ENCODE results near the gene SIPA1L3.

SIPA1L3 gene

GRCh38 chr19:38042132-38042531 is 135.1 kb downstream of the SIPA1L3 start:
- no peak for TF ChIP-seq YY1 (IDR thresholded peaks at IDR 0.05; ENCODE audit: low read depth)

DNA sequence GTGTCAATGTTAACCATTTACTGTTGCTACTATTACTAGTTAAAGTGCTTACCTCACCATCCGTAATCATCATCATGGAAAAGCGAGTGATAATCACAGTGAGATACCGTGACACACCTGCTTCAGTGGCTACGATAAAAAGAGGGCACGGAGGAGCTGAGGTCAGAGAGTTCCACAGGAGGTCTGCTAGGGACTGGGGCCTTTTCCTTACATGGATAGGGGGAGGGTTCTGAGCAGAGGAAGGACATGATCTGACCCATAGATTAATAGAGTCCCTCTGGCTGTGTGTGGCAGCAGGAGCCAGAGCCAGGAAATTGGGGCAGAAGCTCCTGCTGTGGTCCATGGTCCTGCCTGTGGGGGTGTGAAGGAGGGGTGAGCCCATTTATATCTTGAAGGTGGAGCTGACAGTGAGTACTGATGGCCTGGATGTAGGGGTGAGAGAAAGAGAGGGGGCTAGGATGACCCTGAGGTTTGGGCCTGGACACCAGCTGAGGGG is 136.7 kb downstream of the SIPA1L3 start:
- TF ChIP-seq NFIC (IDR thresholded peaks at IDR 0.05), result no peak
- TF ChIP-seq ZBTB7A (IDR thresholded peaks at IDR 0.05; ENCODE audit: low read depth), result no peak
- TF ChIP-seq, protein P1, sequence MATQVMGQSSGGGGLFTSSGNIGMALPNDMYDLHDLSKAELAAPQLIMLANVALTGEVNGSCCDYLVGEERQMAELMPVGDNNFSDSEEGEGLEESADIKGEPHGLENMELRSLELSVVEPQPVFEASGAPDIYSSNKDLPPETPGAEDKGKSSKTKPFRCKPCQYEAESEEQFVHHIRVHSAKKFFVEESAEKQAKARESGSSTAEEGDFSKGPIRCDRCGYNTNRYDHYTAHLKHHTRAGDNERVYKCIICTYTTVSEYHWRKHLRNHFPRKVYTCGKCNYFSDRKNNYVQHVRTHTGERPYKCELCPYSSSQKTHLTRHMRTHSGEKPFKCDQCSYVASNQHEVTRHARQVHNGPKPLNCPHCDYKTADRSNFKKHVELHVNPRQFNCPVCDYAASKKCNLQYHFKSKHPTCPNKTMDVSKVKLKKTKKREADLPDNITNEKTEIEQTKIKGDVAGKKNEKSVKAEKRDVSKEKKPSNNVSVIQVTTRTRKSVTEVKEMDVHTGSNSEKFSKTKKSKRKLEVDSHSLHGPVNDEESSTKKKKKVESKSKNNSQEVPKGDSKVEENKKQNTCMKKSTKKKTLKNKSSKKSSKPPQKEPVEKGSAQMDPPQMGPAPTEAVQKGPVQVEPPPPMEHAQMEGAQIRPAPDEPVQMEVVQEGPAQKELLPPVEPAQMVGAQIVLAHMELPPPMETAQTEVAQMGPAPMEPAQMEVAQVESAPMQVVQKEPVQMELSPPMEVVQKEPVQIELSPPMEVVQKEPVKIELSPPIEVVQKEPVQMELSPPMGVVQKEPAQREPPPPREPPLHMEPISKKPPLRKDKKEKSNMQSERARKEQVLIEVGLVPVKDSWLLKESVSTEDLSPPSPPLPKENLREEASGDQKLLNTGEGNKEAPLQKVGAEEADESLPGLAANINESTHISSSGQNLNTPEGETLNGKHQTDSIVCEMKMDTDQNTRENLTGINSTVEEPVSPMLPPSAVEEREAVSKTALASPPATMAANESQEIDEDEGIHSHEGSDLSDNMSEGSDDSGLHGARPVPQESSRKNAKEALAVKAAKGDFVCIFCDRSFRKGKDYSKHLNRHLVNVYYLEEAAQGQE (IDR thresholded peaks at IDR 0.05; ENCODE audit: low read depth), result no peak
- TF ChIP-seq, protein P2, sequence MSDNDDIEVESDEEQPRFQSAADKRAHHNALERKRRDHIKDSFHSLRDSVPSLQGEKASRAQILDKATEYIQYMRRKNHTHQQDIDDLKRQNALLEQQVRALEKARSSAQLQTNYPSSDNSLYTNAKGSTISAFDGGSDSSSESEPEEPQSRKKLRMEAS (IDR thresholded peaks at IDR 0.05), result no peak
- TF ChIP-seq TCF12 (IDR thresholded peaks at IDR 0.05; ENCODE audit: low read depth), result no peak
- no peak for TF ChIP-seq TAF1 (IDR thresholded peaks at IDR 0.05; ENCODE audit: low read depth)

- TF ChIP-seq USF1 (IDR thresholded peaks at IDR 0.05), result no peak
These were observed 137.5 kb downstream of the SIPA1L3 start for GRCh38 chr19:38044267-38045111.

DNA sequence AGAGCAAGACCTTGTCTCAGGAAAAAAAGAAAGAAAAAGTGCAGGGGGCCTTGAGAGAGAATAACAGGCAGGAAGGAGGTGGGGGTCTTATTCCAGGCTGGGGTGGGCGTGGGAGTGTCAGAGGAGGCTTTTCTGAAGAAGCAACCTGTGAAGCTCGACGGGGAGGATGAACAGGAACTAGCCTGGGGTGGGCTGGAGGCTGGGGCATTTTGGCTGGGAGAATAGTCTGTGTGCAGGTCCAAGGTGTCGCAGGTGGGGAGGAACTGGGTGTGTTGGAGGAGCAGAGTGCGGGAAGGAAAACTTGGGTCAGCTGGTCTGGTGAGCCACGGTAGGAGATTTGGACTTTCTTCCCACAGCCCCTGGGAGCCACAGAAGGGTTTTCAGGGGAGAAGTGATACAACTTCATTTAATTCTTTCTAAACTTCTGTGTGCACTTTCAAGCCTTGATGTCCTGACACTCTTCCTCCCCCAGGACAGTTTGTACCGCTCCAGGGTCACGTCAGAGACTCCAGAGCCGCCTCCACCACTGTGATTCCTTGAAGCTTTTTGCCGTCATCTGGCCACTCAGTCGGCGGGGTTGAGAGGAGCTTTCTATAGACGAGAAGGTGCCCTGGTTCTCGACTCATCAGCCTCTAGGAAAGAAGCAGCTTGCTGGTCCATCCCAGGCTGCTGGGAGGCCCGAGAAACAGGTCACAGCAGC is 138.7 kb downstream of the SIPA1L3 start:
- TF ChIP-seq ZBTB7A (IDR thresholded peaks at IDR 0.05; ENCODE audit: low read depth), result no peak

- no peak for TF ChIP-seq RAD21 (IDR thresholded peaks at IDR 0.05; ENCODE audit: low read depth)
- TF ChIP-seq NFIC (IDR thresholded peaks at IDR 0.05), result no peak
- no peak for TF ChIP-seq TEAD4 (IDR thresholded peaks at IDR 0.05)
- TF ChIP-seq, protein P2 (IDR thresholded peaks at IDR 0.05), result no peak
- no peak for TF ChIP-seq CREB1 (IDR thresholded peaks at IDR 0.05; ENCODE audit: low read depth)
- TF ChIP-seq EGR1 (IDR thresholded peaks at IDR 0.05), result no peak
- no peak for TF ChIP-seq TCF12 (IDR thresholded peaks at IDR 0.05; ENCODE audit: low read depth)
- TF ChIP-seq CEBPB (IDR thresholded peaks at IDR 0.05), result no peak
- TF ChIP-seq YY1 (IDR thresholded peaks at IDR 0.05; ENCODE audit: low read depth), result no peak
- TF ChIP-seq TAF1 (IDR thresholded peaks at IDR 0.05; ENCODE audit: low read depth), result no peak
- no peak for TF ChIP-seq EP300 (IDR thresholded peaks at IDR 0.05; ENCODE audit: borderline replicate concordance)
- TF ChIP-seq ZBTB7A (IDR thresholded peaks at IDR 0.05; ENCODE audit: low read depth), result no peak
- TF ChIP-seq, protein P1 (IDR thresholded peaks at IDR 0.05; ENCODE audit: low read depth), result no peak
- no peak for TF ChIP-seq FOXM1 (IDR thresholded peaks at IDR 0.05; ENCODE audit: borderline replicate concordance, low read depth)
- no peak for TF ChIP-seq USF1 (IDR thresholded peaks at IDR 0.05)
These were observed 139.4 kb downstream of the SIPA1L3 start for GRCh38 chr19:38046254-38047048.

DNA sequence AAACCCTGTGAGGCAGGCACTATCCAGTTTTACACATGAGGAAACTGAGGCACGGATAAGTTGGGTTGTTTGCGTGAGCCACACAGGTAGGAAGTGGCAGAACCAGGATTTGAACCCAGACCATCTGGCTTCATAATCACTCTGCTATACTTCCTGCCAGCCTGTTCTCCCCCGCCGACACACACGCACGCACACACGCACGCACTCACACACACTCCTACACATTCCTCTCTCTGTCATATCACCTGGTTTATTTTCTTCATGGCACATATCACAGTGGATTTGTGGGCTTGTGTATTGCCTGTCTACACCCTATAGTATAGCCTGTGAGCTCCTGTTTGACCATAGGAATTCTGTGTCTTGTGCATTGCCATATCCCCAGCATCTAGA is 140.0 kb downstream of the SIPA1L3 start:
- TF ChIP-seq NFIC (IDR thresholded peaks at IDR 0.05), result no peak
- no peak for TF ChIP-seq CEBPB (IDR thresholded peaks at IDR 0.05)

Data from Ishikawa (cell line).